ENCODE data around the gene WNK3.

GRCh38 chrX:54171091-54171490 is 186.8 kb downstream of the WNK3 start:
- no peak for TF ChIP-seq EZH2 (IDR thresholded peaks at IDR 0.05; ENCODE audit: insufficient read depth, poor library complexity, severe bottlenecking)
- TF ChIP-seq EZH2phosphoT487 (IDR thresholded peaks at IDR 0.05; ENCODE audit: insufficient read depth, low read depth), result no peak
